ENCODE measurements around the gene ATP11A. TPM values are rescaled to one million over a fixed set of nuclear protein-coding genes. Genes with fewer than 3 reads are reported as not detected.
A peak's percentile ranks its signal among the peaks of the same experiment; 100 is the strongest.

The ATP11A gene
- total and polyA plus RNA-seq, 10 donors, result 2.7 to 91.3 (median 59.1) TPM

GRCh38 chr13:112695121-112695520 lies 5.3 kb downstream of the ATP11A start:
- TF ChIP-seq POLR2AphosphoS5 (IDR thresholded peaks at IDR 0.05) (no peak), POLR2A (IDR thresholded peaks at IDR 0.05) (no peak), CTCF (IDR thresholded peaks at IDR 0.05 in 8 of 11, conservative IDR thresholded peaks at IDR 0.05 in 3 of 11) (no peak)
- H3K36me3 ChIP-seq, result peaks cover 0 to 25% (median 0%) of the 10 kb centered on the region in 6 donors
- DNase-seq, result no peak
- no peak overlapping the region for H3K4me3 ChIP-seq
- intact Hi-C loops (cut with DNase I; ENCODE audit: low total_unique reads), result no loop called here
- H3K9me3 ChIP-seq, result no peaks in the 10 kb centered on the region
- WGBS, 5 donors, result 90 to 97% (median 93%) methylated on average over 4 of the region's 4 CpGs
- no peak overlapping the region for H3K27ac ChIP-seq
- peaks cover 9 to 52% (median 38%) of the 10 kb centered on the region in 6 donors for H3K4me1 ChIP-seq
- H3K27me3 ChIP-seq (replicated peaks in 1 of 7), result no peaks in the 10 kb centered on the region

- Histone ChIP-seq H3K4me3 (no peak overlapping the region), H3K4me1 (peaks cover 9 to 45% (median 34%) of the 10 kb centered on the region in 6 donors), H3K27me3 (replicated peaks in 1 of 7) (no peaks in the 10 kb centered on the region), H3K9me3 (no peaks in the 10 kb centered on the region), H3K27ac (no peak overlapping the region), H3K36me3 (peaks cover 0 to 37% (median 0%) of the 10 kb centered on the region in 6 donors)
- WGBS, 5 donors, result 95 to 97% (median 96%) methylated on average over 52 to 53 of the region's 53 CpGs
- TF ChIP-seq POLR2AphosphoS5 (IDR thresholded peaks at IDR 0.05) (peak in 1 of 3 donors; percentile 41), POLR2A (IDR thresholded peaks at IDR 0.05) (no peak)
- DNase-seq, result peak; percentile 70
- intact Hi-C loops (cut with DNase I; ENCODE audit: low total_unique reads), result no loop called here
Observed at GRCh38 chr13:112696001-112696868, 6.4 kb downstream of the ATP11A start.

GRCh38 chr13:112696869-112697465 lies 7.1 kb downstream of the ATP11A start:
- TF ChIP-seq CTCF (IDR thresholded peaks at IDR 0.05 in 8 of 11, conservative IDR thresholded peaks at IDR 0.05 in 3 of 11), result no peak
- peaks cover 0 to 41% (median 0%) of the 10 kb centered on the region in 6 donors for H3K36me3 ChIP-seq
- no peaks in the 10 kb centered on the region for H3K27me3 ChIP-seq (replicated peaks in 1 of 7)
- intact Hi-C loops (cut with DNase I; ENCODE audit: low total_unique reads), result no loop called here
- H3K4me1 ChIP-seq, result peaks cover 3 to 38% (median 27%) of the 10 kb centered on the region in 6 donors
- WGBS, 5 donors, result 92 to 95% (median 94%) methylated on average over 28 to 34 of the region's 34 CpGs
- no peak overlapping the region for H3K4me3 ChIP-seq
- no peak overlapping the region for H3K27ac ChIP-seq
- no peaks in the 10 kb centered on the region for H3K9me3 ChIP-seq
- no peak for DNase-seq

GRCh38 chr13:112697756-112698655 lies 8.2 kb downstream of the ATP11A start:
- TF ChIP-seq POLR2AphosphoS5 (IDR thresholded peaks at IDR 0.05) (no peak), POLR2A (IDR thresholded peaks at IDR 0.05) (no peak), CTCF (IDR thresholded peaks at IDR 0.05 in 8 of 11, conservative IDR thresholded peaks at IDR 0.05 in 3 of 11) (no peak)
- H3K4me1 ChIP-seq, result peaks cover 0 to 35% (median 20%) of the 10 kb centered on the region in 6 donors
- no peak overlapping the region for H3K4me3 ChIP-seq
- intact Hi-C loops (cut with DNase I; ENCODE audit: low total_unique reads), result no loop called here
- peaks cover 0 to 41% (median 0%) of the 10 kb centered on the region in 6 donors for H3K36me3 ChIP-seq
- no peak overlapping the region for H3K27ac ChIP-seq
- WGBS, 5 donors, result 71 to 90% (median 79%) methylated on average over 17 to 19 of the region's 19 CpGs
- DNase-seq, result peak; percentile 66
- H3K9me3 ChIP-seq, result no peaks in the 10 kb centered on the region
- no peaks in the 10 kb centered on the region for H3K27me3 ChIP-seq (replicated peaks in 1 of 7)
